Liver (tissue), 9 donors: ENCODE data around the gene PDK3. TPM values are rescaled to one million over a fixed set of nuclear protein-coding genes. Genes with fewer than 3 reads are reported as not detected.

Experiments used
- DNase-seq: peaks from one replicate; pipeline ENCODE4 v3.0.0-alpha.2; 2017; ENCODE audit warnings: low spot score
- H3K27ac ChIP-seq, 2 donors: one replicate each; pipeline ENCODE4 v1.7.0; 2013; ENCODE audit warnings: inconsistent platforms in 2 of 2, low read length in 2 of 2, control low read depth in 1 of 2, low read depth in 1 of 2, mild to moderate bottlenecking in 1 of 2
- H3K27me3 ChIP-seq, 4 donors: one replicate each; pipeline versions ENCODE4 v1.6.1 to v1.7.0; 2013; ENCODE audit warnings: low read length in 3 of 4, inconsistent platforms in 1 of 4, mild to moderate bottlenecking in 1 of 4, moderate library complexity in 1 of 4; ENCODE audit not compliant: control insufficient read depth in 4 of 4, insufficient read depth in 4 of 4
- H3K36me3 ChIP-seq, 4 donors: one replicate each; pipeline versions ENCODE4 v1.6.1 to v1.7.0; 2013; ENCODE audit warnings: low read length in 3 of 4, mild to moderate bottlenecking in 3 of 4, low read depth in 1 of 4, moderate library complexity in 1 of 4; ENCODE audit not compliant: control insufficient read depth in 4 of 4, insufficient read depth in 3 of 4
- H3K4me1 ChIP-seq, 4 donors: one replicate each; pipeline versions ENCODE4 v1.6.1 to v1.7.0; 2013; ENCODE audit warnings: low read length in 3 of 4, mild to moderate bottlenecking in 3 of 4, moderate library complexity in 1 of 4; ENCODE audit not compliant: control insufficient read depth in 4 of 4, insufficient read depth in 4 of 4
- H3K4me3 ChIP-seq, 3 donors: one replicate each; pipeline versions ENCODE4 v1.6.1 to v1.7.0; 2013; ENCODE audit warnings: low read length in 3 of 3, control low read depth in 1 of 3, low read depth in 1 of 3, mild to moderate bottlenecking in 1 of 3
- H3K9ac ChIP-seq, 2 donors: one replicate each; pipeline ENCODE4 v1.7.0; 2013; ENCODE audit warnings: low read length in 2 of 2, mild to moderate bottlenecking in 2 of 2, moderate library complexity in 2 of 2, control low read depth in 1 of 2, low read depth in 1 of 2
- H3K9me3 ChIP-seq, 4 donors: one replicate each; pipeline versions ENCODE4 v1.6.1 to v1.7.0; 2013; ENCODE audit warnings: low read length in 3 of 4; ENCODE audit not compliant: control insufficient read depth in 4 of 4
- ATF3 ChIP-seq: IDR thresholded peaks from 2 replicates; pipeline ENCODE4 v1.6.1; 2016; ENCODE audit warnings: antibody characterized with exemption
- CTCF ChIP-seq: fragments of 150-350 bp; IDR thresholded peaks from 2 replicates; pipeline ENCODE4 v1.5.1; 2017; ENCODE audit warnings: improper control_type of control experiment, low read depth, low read length; ENCODE audit not compliant: missing input control
- EGR1 ChIP-seq, 2 donors: IDR thresholded peaks; 2 replicates each; pipeline ENCODE4 v1.6.1; 2016 to 2018; ENCODE audit warnings: antibody characterized with exemption in 2 of 2, low read depth in 2 of 2
- FOXA1 ChIP-seq: IDR thresholded peaks from 2 replicates; pipeline ENCODE4 v1.6.1; 2016; ENCODE audit warnings: antibody characterized with exemption
- FOXA2 ChIP-seq: IDR thresholded peaks from 2 replicates; pipeline ENCODE4 v1.6.1; 2016; ENCODE audit warnings: antibody characterized with exemption
- GABPA ChIP-seq, 2 donors: IDR thresholded peaks in 1 of 2; conservative IDR thresholded peaks in 1 of 2; 2 replicates each; pipeline ENCODE4 v1.6.1; 2016; ENCODE audit warnings: antibody characterized with exemption in 2 of 2, mild to moderate bottlenecking in 1 of 2, moderate library complexity in 1 of 2
- HNF4A ChIP-seq, 2 donors: conservative IDR thresholded peaks; 2 replicates each; pipeline ENCODE4 v1.6.1; 2016; ENCODE audit warnings: antibody characterized with exemption in 2 of 2, mild to moderate bottlenecking in 2 of 2
- HNF4G ChIP-seq: IDR thresholded peaks from 2 replicates; pipeline ENCODE4 v1.6.1; 2016; ENCODE audit warnings: antibody characterized with exemption
- JUND ChIP-seq, 2 donors: IDR thresholded peaks; 2 replicates each; pipeline ENCODE4 v1.6.1; 2016; ENCODE audit warnings: antibody characterized with exemption in 2 of 2
- MAX ChIP-seq: IDR thresholded peaks from 2 replicates; pipeline ENCODE4 v1.6.1; 2016; ENCODE audit warnings: antibody characterized with exemption
- NR2F2 ChIP-seq: IDR thresholded peaks from 2 replicates; pipeline ENCODE4 v1.6.1; 2016; ENCODE audit warnings: antibody characterized with exemption
- RAD21 ChIP-seq, 2 donors: IDR thresholded peaks; 2 replicates each; pipeline ENCODE4 v1.6.1; 2016; ENCODE audit warnings: antibody characterized with exemption in 2 of 2, mild to moderate bottlenecking in 2 of 2
- REST ChIP-seq: IDR thresholded peaks from 2 replicates; pipeline ENCODE4 v1.6.1; 2016; ENCODE audit warnings: antibody characterized with exemption, mild to moderate bottlenecking
- RXRA ChIP-seq, 2 donors: IDR thresholded peaks; 2 replicates each; pipeline ENCODE4 v1.6.1; 2017 to 2018; ENCODE audit warnings: antibody characterized with exemption in 2 of 2, mild to moderate bottlenecking in 1 of 2
- SP1 ChIP-seq: IDR thresholded peaks from 2 replicates; pipeline ENCODE4 v1.6.1; 2018; ENCODE audit warnings: antibody characterized with exemption, mild to moderate bottlenecking
- TAF1 ChIP-seq: conservative IDR thresholded peaks from 2 replicates; pipeline ENCODE4 v1.6.1; 2016; ENCODE audit warnings: antibody characterized with exemption, mild to moderate bottlenecking
- YY1 ChIP-seq: IDR thresholded peaks from 2 replicates; pipeline ENCODE4 v1.6.1; 2016; ENCODE audit warnings: antibody characterized with exemption, mild to moderate bottlenecking
- ZBTB33 ChIP-seq: IDR thresholded peaks from 2 replicates; pipeline ENCODE4 v1.6.1; 2016; ENCODE audit warnings: antibody characterized with exemption
- WGBS: extraction: QIAGEN DNeasy Blood & Tissue Kit; methylation state at CpG from one replicate; pipeline ENCODE4 v1.1.7; 2013; 5-methylcytosine and 5-hydroxymethylcytosine counted together
- polyA plus RNA-seq, 2 donors: library from polyadenylated mRNA; stranded (reverse) in 1 of 2; unstranded in 1 of 2; fragments of 200-250 nt in 1 of 2; fragments of >200 nt in 1 of 2; fragmentation: Nextera tagmentation in 1 of 2; extraction: Ambion mirVana in 1 of 2; gene quantifications; one replicate each; pipeline versions ENCODE4 v1.2.1 to v1.2.3, GENCODE V29; 2013 to 2015
- total RNA-seq, 2 donors: library from RNA; depleted of rRNA; stranded (reverse); fragments of >200 nt; gene quantifications; one replicate each; pipeline ENCODE4 v1.2.3, GENCODE V29; 2014
- donor health status: healthy.
- donor health status: healthy.
- donor health status: healthy.
- donor health status: healthy.
- donor health status: healthy.

PDK3 gene
- total and polyA plus RNA-seq, 4 donors, result 6.0 to 14.0 (median 13.5) TPM

- Histone ChIP-seq H3K9ac (no peak overlapping the region), H3K27me3 (no peaks in the 10 kb centered on the region), H3K36me3 (no peaks in the 10 kb centered on the region), H3K9me3 (no peaks in the 10 kb centered on the region), H3K4me1 (peaks cover 0 to 3% (median 0%) of the 10 kb centered on the region in 4 donors), H3K27ac (no peak overlapping the region), H3K4me3 (no peak overlapping the region)
- WGBS, result 25% methylated on average over 2 of the region's 2 CpGs
- no peak for DNase-seq
- peak; percentile 49 for TF ChIP-seq FOXA2
- no peak for TF ChIP-seq CTCF
- TF ChIP-seq TAF1, result no peak
- no peak for TF ChIP-seq GABPA (IDR thresholded peaks at IDR 0.05 in 1 of 2, conservative IDR thresholded peaks at IDR 0.05 in 1 of 2)
- no peak for TF ChIP-seq FOXA1
- no peak for TF ChIP-seq HNF4A (conservative IDR thresholded peaks at IDR 0.05)
- TF ChIP-seq YY1, result no peak
Measured at GRCh38 chrX:24471808-24472207, 6.7 kb downstream of the PDK3 start.

- Histone ChIP-seq H3K36me3 (no peaks in the 10 kb centered on the region), H3K9ac (no peak overlapping the region), H3K9me3 (no peaks in the 10 kb centered on the region), H3K4me3 (no peak overlapping the region), H3K27me3 (no peaks in the 10 kb centered on the region), H3K27ac (no peak overlapping the region), H3K4me1 (no peaks in the 10 kb centered on the region)
- TF ChIP-seq HNF4A (conservative IDR thresholded peaks at IDR 0.05) (no peak), MAX (no peak), YY1 (no peak), RXRA (IDR thresholded peaks at IDR 0.05) (no peak), JUND (IDR thresholded peaks at IDR 0.05) (no peak), TAF1 (no peak), HNF4G (no peak), FOXA1 (no peak), ZBTB33 (no peak), CTCF (no peak), ATF3 (no peak), SP1 (no peak), GABPA (IDR thresholded peaks at IDR 0.05 in 1 of 2, conservative IDR thresholded peaks at IDR 0.05 in 1 of 2) (no peak), RAD21 (IDR thresholded peaks at IDR 0.05) (no peak), NR2F2 (no peak), REST (no peak), EGR1 (IDR thresholded peaks at IDR 0.05; ENCODE audit: low read depth in 2 of 2) (no peak)
- no peak for DNase-seq
- WGBS, result 93% methylated on average over 6 of the region's 6 CpGs
Measured at GRCh38 chrX:24475480-24475879, 10.4 kb downstream of the PDK3 start.
